Rectal smooth muscle tissue (tissue), 1 donor: ENCODE data around the gene NDUFB10.
"Not testable (repeated sequence)": the region's sequence is repeated elsewhere in the genome, so short reads cannot be mapped to it uniquely, and the experiment has no call there.

ENCODE experiments used
- H3K27ac ChIP-seq: one replicate; pipeline ENCODE4 v1.7.0; 2013; ENCODE audit warnings: low read depth, low read length, inconsistent platforms
- H3K27me3 ChIP-seq: one replicate; pipeline ENCODE4 v1.7.0; 2013; ENCODE audit warnings: low read length; ENCODE audit not compliant: control insufficient read depth, insufficient read depth
- H3K36me3 ChIP-seq: one replicate; pipeline ENCODE4 v1.7.0; 2013; ENCODE audit warnings: low read length; ENCODE audit not compliant: control insufficient read depth, insufficient read depth
- H3K4me1 ChIP-seq: one replicate; pipeline ENCODE4 v1.7.0; 2013; ENCODE audit warnings: low read length; ENCODE audit not compliant: control insufficient read depth, insufficient read depth
- H3K4me3 ChIP-seq: one replicate; pipeline ENCODE4 v1.7.0; 2013; ENCODE audit warnings: low read length
- H3K9ac ChIP-seq: one replicate; pipeline ENCODE4 v1.7.0; 2013; ENCODE audit warnings: low read length

Gene NDUFB10

DNA sequence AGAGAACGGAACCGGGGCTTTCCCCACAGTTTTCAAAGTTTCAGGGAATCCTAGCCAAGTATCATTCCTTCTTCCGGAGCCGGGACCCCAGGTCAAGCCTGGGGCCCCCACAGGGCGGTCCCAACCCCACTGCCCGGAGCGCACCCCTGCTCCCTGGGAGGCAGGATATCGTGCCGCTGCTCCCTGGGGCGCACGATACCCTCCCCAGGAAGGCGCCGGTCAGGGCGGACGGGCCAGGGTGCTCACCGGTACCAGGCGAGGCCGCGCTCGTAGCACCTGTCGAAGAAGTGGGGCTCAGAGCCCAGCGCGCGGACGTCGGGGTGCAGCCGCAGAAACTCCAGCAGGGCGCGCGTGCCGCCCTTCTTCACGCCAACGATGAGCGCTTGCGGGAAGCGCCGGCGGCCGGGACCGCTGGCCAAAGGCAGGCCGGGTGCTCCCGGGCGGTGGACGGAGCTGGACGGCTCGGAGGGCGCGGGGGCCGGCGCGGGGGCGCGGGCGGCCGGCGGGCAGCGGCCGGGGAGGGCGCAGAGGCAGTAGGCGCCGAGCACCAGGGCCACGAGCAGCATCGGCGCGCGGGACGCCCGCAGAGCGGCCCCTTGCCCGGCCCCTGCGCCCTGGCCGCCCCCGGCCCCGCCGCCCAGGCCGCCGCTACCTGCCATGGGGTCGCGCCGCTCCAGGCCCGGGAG lies 41.5 kb upstream of the NDUFB10 start:
- no peak overlapping the region for H3K4me3 ChIP-seq
- no peaks in the 10 kb centered on the region for H3K4me1 ChIP-seq
- H3K27me3 ChIP-seq: peaks cover 34% of the 10 kb centered on the region
- no peak overlapping the region for H3K9ac ChIP-seq
- H3K36me3 ChIP-seq: no peaks in the 10 kb centered on the region
- H3K27ac ChIP-seq: no peak overlapping the region

DNA sequence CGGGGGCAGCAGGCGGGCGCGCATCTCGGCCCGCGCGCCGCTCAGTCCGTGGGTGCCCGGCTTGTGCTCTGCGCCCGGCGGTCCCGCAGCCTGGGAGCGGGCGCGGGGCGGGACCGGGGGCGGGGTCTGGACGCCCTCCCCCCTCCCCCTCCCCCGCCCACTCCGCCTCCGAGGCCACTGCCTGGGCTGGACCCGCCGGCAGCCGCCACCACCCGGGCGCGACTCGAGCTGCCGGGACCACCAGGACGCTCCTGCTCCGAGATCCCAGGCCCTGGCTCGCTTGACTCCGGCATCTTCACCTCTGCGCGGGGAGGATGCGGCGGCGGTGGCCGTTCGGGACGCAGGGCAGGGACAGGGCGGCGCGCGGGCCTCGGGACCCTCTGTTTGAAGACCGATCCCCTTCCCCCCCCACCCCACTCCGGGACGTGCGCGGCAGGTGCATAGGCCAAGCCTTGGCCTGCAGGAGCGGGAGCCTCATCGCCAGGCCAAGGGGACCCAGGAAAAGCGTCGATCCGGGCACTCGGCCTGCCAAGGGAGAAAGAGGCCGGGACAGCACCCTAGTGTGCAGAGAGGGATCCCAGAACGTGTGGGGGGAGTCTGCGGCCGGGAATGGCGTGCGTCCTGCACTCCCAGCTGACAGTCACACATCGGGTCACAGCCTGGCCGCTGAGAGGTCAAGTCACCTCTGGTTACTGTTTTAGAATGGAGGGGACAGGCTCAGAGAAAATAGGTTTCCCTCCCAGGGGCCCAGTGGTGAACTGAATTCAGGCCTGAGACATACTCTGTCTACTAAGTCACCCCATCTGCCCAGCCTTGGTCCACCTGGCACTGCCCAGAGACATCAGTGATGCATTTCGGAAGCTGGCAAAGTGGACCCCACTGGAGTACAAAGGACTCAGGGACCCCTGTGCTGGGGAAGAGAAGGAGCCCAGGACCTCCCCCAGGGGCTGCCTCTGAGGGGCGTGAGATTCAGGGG lies 40.7 kb upstream of the NDUFB10 start, which contains the start of gene HS3ST6:
HS3ST6 (minus strand) TSS at position 65 of the 976 bp plus-strand sequence. CDS start 92 bp downstream, outside the sequence.
- Histone ChIP-seq H3K9ac (no peak within 1 kb of the TSS), H3K4me3 (no peak within 1 kb of the TSS), H3K36me3 (no peaks in the 10 kb centered on the region), H3K27ac (no peak within 1 kb of the TSS), H3K4me1 (no peaks in the 10 kb centered on the region), H3K27me3 (peaks cover 34% of the 10 kb centered on the region)

DNA sequence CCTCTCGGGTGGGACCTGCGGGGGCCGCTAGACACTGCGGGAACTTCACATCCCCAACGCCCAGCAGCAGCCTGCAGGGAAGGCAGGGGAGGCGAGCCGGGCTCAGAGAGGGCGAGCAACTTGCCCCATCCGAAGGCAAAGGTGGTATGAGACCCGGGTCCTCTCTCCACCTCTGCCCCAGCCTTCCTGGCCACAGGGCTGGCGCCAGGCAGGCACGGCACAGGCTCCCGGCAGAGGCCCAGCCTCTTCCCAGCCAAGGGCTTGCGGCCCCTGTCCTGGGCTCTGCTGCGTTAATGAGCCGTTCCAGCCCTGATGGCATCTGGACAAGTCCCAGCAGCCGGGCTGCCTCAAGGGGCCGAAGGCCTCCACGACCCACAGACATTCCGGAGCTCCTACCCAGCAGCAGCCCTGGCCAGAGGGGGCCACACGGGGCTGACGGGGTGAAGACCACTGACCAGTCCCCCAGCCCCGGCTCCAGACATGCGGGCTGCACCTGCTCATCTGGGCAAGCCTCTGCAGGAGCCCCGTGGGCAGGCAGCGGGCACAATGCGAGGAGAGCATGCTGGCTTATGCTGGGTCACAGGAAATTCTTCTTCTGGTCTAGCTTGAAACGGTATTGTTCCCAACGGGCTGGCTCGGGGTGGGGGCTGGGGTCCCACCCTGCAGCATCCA lies 39.9 kb upstream of the NDUFB10 start:
- Histone ChIP-seq H3K27me3 (peaks cover 32% of the 10 kb centered on the region), H3K4me1 (no peaks in the 10 kb centered on the region), H3K9ac (no peak overlapping the region), H3K27ac (no peak overlapping the region), H3K36me3 (no peaks in the 10 kb centered on the region), H3K4me3 (no peak overlapping the region)

DNA sequence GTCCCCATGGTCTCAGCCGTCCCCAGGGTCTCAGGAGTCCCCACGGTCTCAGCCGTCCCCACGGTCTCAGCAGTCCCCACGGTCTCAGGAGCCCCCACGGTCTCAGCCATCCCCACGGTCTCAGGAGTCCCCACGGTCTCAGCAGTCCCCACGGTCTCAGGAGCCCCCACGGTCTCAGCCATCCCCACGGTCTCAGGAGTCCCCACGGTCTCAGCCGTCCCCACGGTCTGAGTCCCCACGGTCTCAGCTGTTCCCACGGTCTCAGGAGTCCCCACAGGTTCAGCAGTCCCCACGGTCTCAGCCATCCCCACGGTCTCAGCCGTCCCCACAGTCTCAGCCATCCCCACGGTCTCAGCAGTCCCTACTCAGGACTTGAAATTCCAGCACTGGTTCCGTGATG lies 39.2 kb upstream of the NDUFB10 start:
- H3K9ac ChIP-seq, H3K36me3 ChIP-seq, H3K27ac ChIP-seq, H3K4me1 ChIP-seq, H3K4me3 ChIP-seq: not testable (repeated sequence)
- H3K27me3 ChIP-seq: peaks cover 27% of the 10 kb centered on the region

DNA sequence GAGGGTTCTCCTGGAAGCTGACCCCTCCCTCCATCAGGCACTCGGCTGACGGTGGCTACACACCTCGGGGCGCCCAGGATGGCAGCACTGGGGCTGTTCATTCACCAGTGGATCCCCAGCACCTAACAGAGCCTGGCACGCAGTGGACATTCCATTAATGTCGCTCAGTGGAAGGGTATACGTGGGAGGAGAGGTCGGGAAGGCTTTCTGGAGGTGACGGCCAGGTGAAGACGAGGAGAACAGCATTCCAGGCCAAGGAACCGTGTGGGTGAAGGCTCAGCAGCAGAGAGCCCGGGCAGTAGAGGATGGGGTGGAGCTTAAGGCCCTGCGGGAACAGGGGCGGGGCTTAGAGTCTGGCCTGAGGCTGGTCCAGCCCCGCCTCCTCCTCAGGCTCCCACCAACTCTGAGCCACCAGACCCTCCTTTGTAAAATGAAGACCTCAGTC lies 38.6 kb upstream of the NDUFB10 start:
- Histone ChIP-seq H3K4me1 (no peaks in the 10 kb centered on the region), H3K36me3 (no peaks in the 10 kb centered on the region), H3K27me3 (peaks cover 27% of the 10 kb centered on the region), H3K27ac (no peak overlapping the region), H3K9ac (no peak overlapping the region), H3K4me3 (no peak overlapping the region)

DNA sequence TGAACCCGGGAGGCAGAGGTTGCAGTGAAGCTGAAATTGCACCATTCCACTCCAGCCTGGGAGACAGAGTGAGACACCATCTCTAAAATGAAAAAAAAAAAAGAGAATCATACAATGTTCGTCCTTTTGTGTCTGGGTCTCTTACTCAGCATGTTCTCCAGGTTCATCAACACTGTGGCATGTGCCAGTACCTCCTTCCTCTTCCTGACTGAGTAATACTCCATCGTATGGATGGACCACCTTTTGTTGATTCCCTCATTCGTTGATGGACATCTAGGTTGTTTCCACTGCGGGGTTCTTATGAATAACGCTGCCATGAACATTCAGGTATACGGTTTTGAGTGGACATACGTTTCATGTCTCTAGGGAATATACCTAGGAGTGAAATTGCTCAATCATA lies 37.0 kb upstream of the NDUFB10 start:
- Histone ChIP-seq H3K27me3 (peaks cover 20% of the 10 kb centered on the region), H3K9ac (no peak overlapping the region), H3K4me3 (no peak overlapping the region), H3K36me3 (no peaks in the 10 kb centered on the region), H3K27ac (no peak overlapping the region), H3K4me1 (no peaks in the 10 kb centered on the region)

DNA sequence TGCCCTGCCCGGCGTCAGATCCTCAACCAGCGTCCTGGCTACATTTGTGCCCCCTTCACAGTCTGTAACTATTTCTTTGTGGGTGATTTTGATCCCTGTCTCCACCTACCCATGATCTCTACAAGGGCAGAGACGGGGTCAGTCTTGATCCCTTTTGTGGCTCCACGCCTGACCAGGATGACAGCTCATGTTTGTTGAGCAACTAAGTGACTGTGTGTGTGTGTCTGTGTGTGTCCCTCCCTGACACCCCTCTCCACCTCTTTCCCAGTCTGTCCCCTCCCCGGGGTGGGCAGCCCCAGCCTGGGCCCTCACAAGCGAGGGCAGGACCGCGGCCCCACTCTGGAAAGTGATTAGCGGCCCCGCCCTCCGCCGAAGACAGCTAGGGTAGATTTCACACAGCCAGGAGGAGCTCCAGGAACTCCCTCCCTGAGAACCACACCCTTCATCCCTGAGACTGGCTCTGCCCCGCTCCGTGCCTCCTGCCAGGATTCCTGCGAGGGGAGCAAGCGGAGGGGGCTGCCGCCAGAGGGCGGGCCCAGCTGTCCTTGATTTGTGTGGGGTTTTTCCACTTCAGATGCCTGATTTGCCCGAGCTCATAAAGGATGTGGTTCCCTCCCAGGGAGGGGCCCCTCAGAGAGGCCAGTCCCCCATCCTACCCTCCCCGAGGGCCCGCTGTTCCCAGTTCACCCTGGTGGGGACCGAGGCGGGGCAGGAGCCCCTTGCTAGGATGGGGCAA lies 35.9 kb upstream of the NDUFB10 start:
- Histone ChIP-seq H3K27ac (no peak overlapping the region), H3K4me1 (no peaks in the 10 kb centered on the region), H3K27me3 (peaks cover 14% of the 10 kb centered on the region), H3K36me3 (no peaks in the 10 kb centered on the region), H3K4me3 (no peak overlapping the region), H3K9ac (no peak overlapping the region)

DNA sequence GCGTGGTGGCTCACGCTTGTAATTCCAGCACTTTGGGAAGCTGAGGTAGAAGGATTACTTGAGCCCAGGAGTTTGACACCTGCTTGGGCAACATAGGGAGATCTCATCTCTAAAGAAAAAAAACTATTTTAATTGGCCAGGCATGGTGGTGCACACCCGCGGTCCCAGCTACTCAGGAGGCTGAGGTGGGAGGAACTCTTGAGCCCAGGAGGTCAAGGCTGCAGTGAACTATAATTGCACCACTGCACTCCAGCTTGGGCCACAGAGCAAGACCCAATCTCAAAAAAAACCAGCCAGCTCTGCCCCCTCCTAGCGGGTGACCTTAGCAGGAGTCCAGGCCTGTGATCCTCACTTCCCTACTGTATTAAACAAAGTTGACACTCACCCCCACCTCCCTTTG lies 35.2 kb upstream of the NDUFB10 start:
- no peak overlapping the region for H3K4me3 ChIP-seq
- H3K27ac ChIP-seq: no peak overlapping the region
- no peaks in the 10 kb centered on the region for H3K4me1 ChIP-seq
- peaks cover 8% of the 10 kb centered on the region for H3K27me3 ChIP-seq
- H3K9ac ChIP-seq: no peak overlapping the region
- H3K36me3 ChIP-seq: no peaks in the 10 kb centered on the region

DNA sequence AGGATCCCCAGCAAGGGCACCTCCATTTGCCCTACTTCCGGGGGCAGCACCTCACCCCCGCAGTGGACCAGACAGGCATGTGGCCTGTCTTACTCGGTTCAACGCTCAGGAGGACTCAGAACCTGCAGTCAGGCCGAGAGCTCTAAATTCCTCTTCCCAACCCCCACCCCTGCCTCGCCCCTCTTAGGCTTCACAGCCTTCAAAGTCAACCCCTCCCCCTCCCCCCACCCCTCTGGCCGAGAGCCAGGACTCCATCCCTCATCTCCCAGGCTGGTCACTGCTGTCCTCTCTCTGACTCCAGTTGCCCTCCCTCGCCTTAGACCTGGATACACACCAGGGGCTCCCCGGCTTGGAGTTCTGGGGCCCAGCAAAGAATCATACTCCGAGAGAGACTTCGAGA lies 33.1 kb upstream of the NDUFB10 start:
- H3K36me3 ChIP-seq: no peaks in the 10 kb centered on the region
- no peak overlapping the region for H3K4me3 ChIP-seq
- H3K27me3 ChIP-seq: no peaks in the 10 kb centered on the region
- no peak overlapping the region for H3K27ac ChIP-seq
- H3K4me1 ChIP-seq: no peaks in the 10 kb centered on the region
- no peak overlapping the region for H3K9ac ChIP-seq

DNA sequence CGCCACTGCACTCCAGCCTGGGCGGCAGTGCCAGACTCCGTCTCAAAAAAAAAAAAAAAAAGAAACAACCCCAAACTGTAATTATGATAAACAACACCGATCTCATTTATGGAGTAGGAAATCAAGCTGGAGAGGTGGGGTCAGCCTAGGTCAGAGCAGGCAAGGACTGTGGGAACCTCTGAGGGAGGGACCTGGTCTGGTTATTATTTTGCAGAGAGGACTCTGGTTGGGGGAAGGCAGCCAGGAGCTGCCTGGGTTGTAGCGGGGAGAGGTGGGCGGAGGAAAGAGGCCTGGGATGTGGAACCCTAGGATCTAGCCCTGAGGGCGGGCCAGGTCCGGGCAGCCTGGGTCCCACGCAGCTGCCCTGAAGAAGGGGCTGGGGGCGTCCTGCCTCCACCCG lies 30.2 kb upstream of the NDUFB10 start:
- no peaks in the 10 kb centered on the region for H3K27me3 ChIP-seq
- peak overlapping the region; percentile 60 for H3K4me3 ChIP-seq
- no peaks in the 10 kb centered on the region for H3K4me1 ChIP-seq
- peak overlapping the region; percentile 89 for H3K27ac ChIP-seq
- H3K9ac ChIP-seq: no peak overlapping the region
- H3K36me3 ChIP-seq: no peaks in the 10 kb centered on the region

DNA sequence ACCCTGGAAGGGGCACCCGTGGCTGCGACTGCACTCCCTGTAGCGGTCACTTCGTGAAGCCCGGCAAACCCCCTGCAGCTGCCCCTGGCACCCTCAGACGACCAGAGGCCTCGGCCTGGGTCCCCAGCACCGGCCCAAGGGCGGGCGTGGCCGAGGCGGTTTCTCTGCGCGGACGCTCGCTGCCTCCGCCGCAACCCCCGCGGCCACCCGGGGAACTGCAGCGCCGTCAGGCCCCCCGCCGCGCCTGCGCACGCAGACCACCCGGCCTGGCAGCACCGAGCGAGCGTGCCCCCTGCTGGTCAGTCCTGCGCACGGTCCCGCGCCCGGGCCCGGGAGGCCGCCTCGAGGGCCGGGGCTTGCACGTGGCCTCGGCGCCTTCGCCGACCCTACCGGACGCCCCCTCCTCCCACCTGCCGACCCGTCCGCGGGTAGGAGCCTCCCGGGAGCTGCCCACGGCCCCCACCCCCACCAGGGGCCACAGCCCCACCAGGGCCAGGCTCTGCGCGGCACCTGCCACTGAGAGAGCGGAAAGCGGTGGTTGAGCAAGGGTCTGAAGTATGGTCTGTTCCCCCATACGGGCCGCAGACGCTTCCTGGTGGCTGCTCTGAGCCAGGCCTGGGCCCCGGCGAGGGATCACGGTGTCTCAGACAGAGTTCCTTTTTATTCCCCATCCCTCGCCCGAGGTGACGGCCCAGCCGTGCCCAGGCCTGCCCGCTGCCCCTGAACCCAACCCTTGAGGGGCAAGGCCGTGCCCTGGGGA lies 29.6 kb upstream of the NDUFB10 start:
- peak overlapping the region; percentile 89 for H3K27ac ChIP-seq
- no peaks in the 10 kb centered on the region for H3K4me1 ChIP-seq
- H3K4me3 ChIP-seq: peak overlapping the region; percentile 60
- no peaks in the 10 kb centered on the region for H3K36me3 ChIP-seq
- H3K9ac ChIP-seq: no peak overlapping the region
- H3K27me3 ChIP-seq: no peaks in the 10 kb centered on the region
